ENCODE results near the gene ABCB9. TPM values are rescaled to one million over a fixed set of nuclear protein-coding genes. Genes with fewer than 3 reads are reported as not detected.

The ABCB9 gene
- total RNA-seq, 1 experiment from 2014 or later, result 14.7 TPM

GRCh38 chr12:122939125-122939524, 27.1 kb downstream of the ABCB9 start:
- Histone ChIP-seq H3K79me2 (ENCODE audit: insufficient read depth, low read length) (no peaks in the 10 kb centered on the region), H3K27me3 (ENCODE audit: insufficient read depth, low read length) (no peaks in the 10 kb centered on the region), H3K4me3 (replicated peaks in 1 of 2; ENCODE audit: low read depth in 1 of 2, low read length in 2 of 2) (no peak overlapping the region), H4K20me1 (ENCODE audit: insufficient read depth) (no peaks in the 10 kb centered on the region), H3K9me3 (ENCODE audit: control insufficient read depth in 1 of 2, insufficient read depth in 1 of 2, low read depth in 1 of 2, low read length in 2 of 2) (no peaks in the 10 kb centered on the region), H3K9me2 (ENCODE audit: insufficient read depth) (no peaks in the 10 kb centered on the region), H3K27ac (ENCODE audit: low read depth, low read length) (no peak overlapping the region), H2AFZ (ENCODE audit: low read depth, low read length, poor library complexity, severe bottlenecking) (no peak overlapping the region), H3K9ac (ENCODE audit: low read length) (no peak overlapping the region), H3K4me1 (ENCODE audit: control insufficient read depth in 1 of 2, insufficient read depth in 2 of 2, low read length in 2 of 2) (peaks cover 40 to 45% of the 10 kb centered on the region in 2 experiments), H3K36me3 (ENCODE audit: control insufficient read depth in 1 of 2, insufficient read depth in 2 of 2, low read length in 2 of 2) (no peaks in the 10 kb centered on the region), H3K4me2 (ENCODE audit: low read length) (no peak overlapping the region)
- BruUV-seq (replicated peaks), result no TSS peak
- RAD21 ChIA-PET (ENCODE audit: low non-redundant PET in 1 of 2, low total read pairs in 2 of 2, uncharacterized antibody in 2 of 2, unreplicated experiment in 2 of 2), result no interaction called here
- intact Hi-C loops (cut with micrococcal nuclease), result no loop called here
- CTCF ChIA-PET, result no interaction called here
- no peak for DNase-seq (ENCODE audit: low read depth, low spot score)
- TF ChIP-seq RAD21 (IDR thresholded peaks at IDR 0.05; ENCODE audit: low read depth) (no peak), ZFX (IDR thresholded peaks at IDR 0.05) (no peak), POLR2AphosphoS5 (IDR thresholded peaks at IDR 0.05; ENCODE audit: low read depth, low read length) (no peak), POLR2A (IDR thresholded peaks at IDR 0.05; ENCODE audit: borderline replicate concordance, extremely low read depth, insufficient read depth, insufficient read length) (no peak), CTCF (IDR thresholded peaks at IDR 0.05 in 2 of 3, conservative IDR thresholded peaks at IDR 0.05 in 1 of 3; ENCODE audit: borderline replicate concordance in 1 of 3, insufficient read depth in 1 of 3, low read depth in 2 of 3, low read length in 2 of 3) (no peak), TCF7L2 (IDR thresholded peaks at IDR 0.05; ENCODE audit: borderline replicate concordance, extremely low read depth, insufficient read depth, insufficient read length) (no peak), YY1 (IDR thresholded peaks at IDR 0.05; ENCODE audit: extremely low read depth, insufficient replicate concordance, low read depth, low read length) (no peak), CEBPB (IDR thresholded peaks at IDR 0.05; ENCODE audit: low read depth) (no peak), ZBTB33 (IDR thresholded peaks at IDR 0.05; ENCODE audit: extremely low read depth, insufficient replicate concordance, low read length) (no peak)
- POLR2A ChIA-PET, result no interaction called here
- ATAC-seq, result no peak

All from HCT116 (cell line).